Measurements from ENCODE around the gene PUS1. TPM values are rescaled to one million over a fixed set of nuclear protein-coding genes. Genes with fewer than 3 reads are reported as not detected.

The PUS1 gene
- total and polyA plus RNA-seq, 10 of the 15 experiments (the other 5 are each of a cell fraction or from before 2014, with no cell fraction given), result 1.3 to 74.2 (median 25.4) TPM

GRCh38 chr12:131910302-131911027, 18.6 kb upstream of the PUS1 start (continued):
- TF ChIP-seq, protein P1, sequence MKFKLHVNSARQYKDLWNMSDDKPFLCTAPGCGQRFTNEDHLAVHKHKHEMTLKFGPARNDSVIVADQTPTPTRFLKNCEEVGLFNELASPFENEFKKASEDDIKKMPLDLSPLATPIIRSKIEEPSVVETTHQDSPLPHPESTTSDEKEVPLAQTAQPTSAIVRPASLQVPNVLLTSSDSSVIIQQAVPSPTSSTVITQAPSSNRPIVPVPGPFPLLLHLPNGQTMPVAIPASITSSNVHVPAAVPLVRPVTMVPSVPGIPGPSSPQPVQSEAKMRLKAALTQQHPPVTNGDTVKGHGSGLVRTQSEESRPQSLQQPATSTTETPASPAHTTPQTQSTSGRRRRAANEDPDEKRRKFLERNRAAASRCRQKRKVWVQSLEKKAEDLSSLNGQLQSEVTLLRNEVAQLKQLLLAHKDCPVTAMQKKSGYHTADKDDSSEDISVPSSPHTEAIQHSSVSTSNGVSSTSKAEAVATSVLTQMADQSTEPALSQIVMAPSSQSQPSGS (IDR thresholded peaks at IDR 0.05; ENCODE audit: low read length), result no peak
- TF ChIP-seq, protein P2, sequence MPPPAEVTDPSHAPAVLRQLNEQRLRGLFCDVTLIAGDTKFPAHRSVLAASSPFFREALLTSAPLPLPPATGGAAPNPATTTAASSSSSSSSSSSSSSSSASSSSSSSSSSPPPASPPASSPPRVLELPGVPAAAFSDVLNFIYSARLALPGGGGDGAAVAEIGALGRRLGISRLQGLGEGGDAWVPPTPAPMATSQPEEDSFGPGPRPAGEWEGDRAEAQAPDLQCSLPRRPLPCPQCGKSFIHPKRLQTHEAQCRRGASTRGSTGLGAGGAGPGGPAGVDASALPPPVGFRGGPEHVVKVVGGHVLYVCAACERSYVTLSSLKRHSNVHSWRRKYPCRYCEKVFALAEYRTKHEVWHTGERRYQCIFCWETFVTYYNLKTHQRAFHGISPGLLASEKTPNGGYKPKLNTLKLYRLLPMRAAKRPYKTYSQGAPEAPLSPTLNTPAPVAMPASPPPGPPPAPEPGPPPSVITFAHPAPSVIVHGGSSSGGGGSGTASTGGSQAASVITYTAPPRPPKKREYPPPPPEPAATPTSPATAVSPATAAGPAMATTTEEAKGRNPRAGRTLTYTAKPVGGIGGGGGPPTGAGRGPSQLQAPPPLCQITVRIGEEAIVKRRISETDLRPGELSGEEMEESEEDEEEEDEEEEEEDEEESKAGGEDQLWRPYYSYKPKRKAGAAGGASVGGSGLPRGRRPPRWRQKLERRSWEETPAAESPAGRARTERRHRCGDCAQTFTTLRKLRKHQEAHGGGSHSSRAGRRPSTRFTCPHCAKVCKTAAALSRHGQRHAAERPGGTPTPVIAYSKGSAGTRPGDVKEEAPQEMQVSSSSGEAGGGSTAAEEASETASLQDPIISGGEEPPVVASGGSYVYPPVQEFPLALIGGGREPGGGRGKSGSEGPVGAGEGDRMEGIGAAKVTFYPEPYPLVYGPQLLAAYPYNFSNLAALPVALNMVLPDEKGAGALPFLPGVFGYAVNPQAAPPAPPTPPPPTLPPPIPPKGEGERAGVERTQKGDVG (CRISPR knock-in tag; IDR thresholded peaks at IDR 0.05), result no peak
- TF ChIP-seq E2F8 (IDR thresholded peaks at IDR 0.05; ENCODE audit: low read depth, partially characterized antibody), result no peak

All from GM12878 (cell line).